ENCODE measurements around the gene CRY2. TPM values are rescaled to one million over a fixed set of nuclear protein-coding genes. Genes with fewer than 3 reads are reported as not detected.

The CRY2 gene
- total and polyA plus RNA-seq, 2 of the 13 experiments (the other 11 are each of a cell fraction or from before 2014, with no cell fraction given): 10.1 to 12.2 TPM

DNA sequence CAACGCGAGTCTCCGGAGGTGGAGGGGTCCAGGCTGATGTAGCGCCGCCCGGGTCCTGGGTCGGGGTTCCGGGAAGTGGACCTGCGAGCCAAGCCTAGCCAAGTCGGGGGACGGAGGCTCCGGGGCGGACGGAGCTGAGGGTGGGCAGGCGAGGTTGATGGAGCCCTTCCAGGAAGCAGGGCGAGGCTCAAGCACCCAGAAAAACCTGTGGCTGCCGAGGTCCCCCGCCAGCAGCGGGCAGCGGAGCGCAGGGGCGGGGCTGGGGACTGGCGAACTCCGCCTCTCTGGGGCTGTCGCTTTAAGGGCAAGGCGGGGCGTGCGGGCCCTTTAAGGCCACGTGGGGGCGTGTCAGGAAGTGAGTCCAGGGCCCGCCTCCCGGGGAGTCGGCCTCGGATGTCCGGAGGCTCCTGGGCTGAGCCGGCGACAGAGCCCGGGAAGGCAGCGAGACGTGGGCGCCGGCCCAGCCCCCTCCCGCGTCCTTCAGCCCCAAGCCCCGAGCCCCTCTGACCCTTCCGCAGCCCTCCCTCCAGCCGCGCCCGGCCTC is 42.4 kb upstream of the CRY2 start, which contains the start of gene SLC35C1 (continued):
- TF ChIP-seq, protein P1, sequence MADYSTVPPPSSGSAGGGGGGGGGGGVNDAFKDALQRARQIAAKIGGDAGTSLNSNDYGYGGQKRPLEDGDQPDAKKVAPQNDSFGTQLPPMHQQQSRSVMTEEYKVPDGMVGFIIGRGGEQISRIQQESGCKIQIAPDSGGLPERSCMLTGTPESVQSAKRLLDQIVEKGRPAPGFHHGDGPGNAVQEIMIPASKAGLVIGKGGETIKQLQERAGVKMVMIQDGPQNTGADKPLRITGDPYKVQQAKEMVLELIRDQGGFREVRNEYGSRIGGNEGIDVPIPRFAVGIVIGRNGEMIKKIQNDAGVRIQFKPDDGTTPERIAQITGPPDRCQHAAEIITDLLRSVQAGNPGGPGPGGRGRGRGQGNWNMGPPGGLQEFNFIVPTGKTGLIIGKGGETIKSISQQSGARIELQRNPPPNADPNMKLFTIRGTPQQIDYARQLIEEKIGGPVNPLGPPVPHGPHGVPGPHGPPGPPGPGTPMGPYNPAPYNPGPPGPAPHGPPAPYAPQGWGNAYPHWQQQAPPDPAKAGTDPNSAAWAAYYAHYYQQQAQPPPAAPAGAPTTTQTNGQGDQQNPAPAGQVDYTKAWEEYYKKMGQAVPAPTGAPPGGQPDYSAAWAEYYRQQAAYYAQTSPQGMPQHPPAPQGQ (CRISPR knock-in tag; IDR thresholded peaks at IDR 0.05; ENCODE audit: borderline replicate concordance): no peak
- TF ChIP-seq KDM5B (CRISPR knock-in tag; IDR thresholded peaks at IDR 0.05; ENCODE audit: borderline replicate concordance): 0 out of 2 replicates have a peak, but pooled peaks have one; percentile 13
- no peak for TF ChIP-seq BRCA1 (CRISPR knock-in tag; IDR thresholded peaks at IDR 0.05)
- TF ChIP-seq ZNF484 (CRISPR knock-in tag; IDR thresholded peaks at IDR 0.05; ENCODE audit: borderline replicate concordance, low read depth): no peak
- TF ChIP-seq, protein P2, sequence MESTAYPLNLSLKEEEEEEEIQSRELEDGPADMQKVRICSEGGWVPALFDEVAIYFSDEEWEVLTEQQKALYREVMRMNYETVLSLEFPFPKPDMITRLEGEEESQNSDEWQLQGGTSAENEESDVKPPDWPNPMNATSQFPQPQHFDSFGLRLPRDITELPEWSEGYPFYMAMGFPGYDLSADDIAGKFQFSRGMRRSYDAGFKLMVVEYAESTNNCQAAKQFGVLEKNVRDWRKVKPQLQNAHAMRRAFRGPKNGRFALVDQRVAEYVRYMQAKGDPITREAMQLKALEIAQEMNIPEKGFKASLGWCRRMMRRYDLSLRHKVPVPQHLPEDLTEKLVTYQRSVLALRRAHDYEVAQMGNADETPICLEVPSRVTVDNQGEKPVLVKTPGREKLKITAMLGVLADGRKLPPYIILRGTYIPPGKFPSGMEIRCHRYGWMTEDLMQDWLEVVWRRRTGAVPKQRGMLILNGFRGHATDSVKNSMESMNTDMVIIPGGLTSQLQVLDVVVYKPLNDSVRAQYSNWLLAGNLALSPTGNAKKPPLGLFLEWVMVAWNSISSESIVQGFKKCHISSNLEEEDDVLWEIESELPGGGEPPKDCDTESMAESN (CRISPR knock-in tag; conservative IDR thresholded peaks at IDR 0.05): no peak; the same call in 1 of the 2 replicates
- no peak for TF ChIP-seq FLYWCH1 (CRISPR knock-in tag; IDR thresholded peaks at IDR 0.05)
- no peak for TF ChIP-seq RAD51 (IDR thresholded peaks at IDR 0.05; ENCODE audit: borderline replicate concordance)
- TF ChIP-seq ZBTB38 (CRISPR knock-in tag; IDR thresholded peaks at IDR 0.05): 0 out of 2 replicates have a peak, but pooled peaks have one; percentile 39
- no peak; the same call in 1 of the 2 replicates for TF ChIP-seq BRD4 (CRISPR knock-in tag; IDR thresholded peaks at IDR 0.05)
- peak; percentile 50 for TF ChIP-seq POGZ (CRISPR knock-in tag; IDR thresholded peaks at IDR 0.05)
- TF ChIP-seq ZNF558 (CRISPR knock-in tag; IDR thresholded peaks at IDR 0.05; ENCODE audit: borderline replicate concordance): no peak
- no peak for TF ChIP-seq FOXP1 (IDR thresholded peaks at IDR 0.05)
- TF ChIP-seq FOXP1 (CRISPR knock-in tag; IDR thresholded peaks at IDR 0.05): no peak
- TF ChIP-seq CHD4 (IDR thresholded peaks at IDR 0.05; ENCODE audit: borderline replicate concordance, low read length): no peak
- TF ChIP-seq SMAD1 (CRISPR knock-in tag; IDR thresholded peaks at IDR 0.05; ENCODE audit: borderline replicate concordance, low read depth): no peak
- TF ChIP-seq, protein P3, sequence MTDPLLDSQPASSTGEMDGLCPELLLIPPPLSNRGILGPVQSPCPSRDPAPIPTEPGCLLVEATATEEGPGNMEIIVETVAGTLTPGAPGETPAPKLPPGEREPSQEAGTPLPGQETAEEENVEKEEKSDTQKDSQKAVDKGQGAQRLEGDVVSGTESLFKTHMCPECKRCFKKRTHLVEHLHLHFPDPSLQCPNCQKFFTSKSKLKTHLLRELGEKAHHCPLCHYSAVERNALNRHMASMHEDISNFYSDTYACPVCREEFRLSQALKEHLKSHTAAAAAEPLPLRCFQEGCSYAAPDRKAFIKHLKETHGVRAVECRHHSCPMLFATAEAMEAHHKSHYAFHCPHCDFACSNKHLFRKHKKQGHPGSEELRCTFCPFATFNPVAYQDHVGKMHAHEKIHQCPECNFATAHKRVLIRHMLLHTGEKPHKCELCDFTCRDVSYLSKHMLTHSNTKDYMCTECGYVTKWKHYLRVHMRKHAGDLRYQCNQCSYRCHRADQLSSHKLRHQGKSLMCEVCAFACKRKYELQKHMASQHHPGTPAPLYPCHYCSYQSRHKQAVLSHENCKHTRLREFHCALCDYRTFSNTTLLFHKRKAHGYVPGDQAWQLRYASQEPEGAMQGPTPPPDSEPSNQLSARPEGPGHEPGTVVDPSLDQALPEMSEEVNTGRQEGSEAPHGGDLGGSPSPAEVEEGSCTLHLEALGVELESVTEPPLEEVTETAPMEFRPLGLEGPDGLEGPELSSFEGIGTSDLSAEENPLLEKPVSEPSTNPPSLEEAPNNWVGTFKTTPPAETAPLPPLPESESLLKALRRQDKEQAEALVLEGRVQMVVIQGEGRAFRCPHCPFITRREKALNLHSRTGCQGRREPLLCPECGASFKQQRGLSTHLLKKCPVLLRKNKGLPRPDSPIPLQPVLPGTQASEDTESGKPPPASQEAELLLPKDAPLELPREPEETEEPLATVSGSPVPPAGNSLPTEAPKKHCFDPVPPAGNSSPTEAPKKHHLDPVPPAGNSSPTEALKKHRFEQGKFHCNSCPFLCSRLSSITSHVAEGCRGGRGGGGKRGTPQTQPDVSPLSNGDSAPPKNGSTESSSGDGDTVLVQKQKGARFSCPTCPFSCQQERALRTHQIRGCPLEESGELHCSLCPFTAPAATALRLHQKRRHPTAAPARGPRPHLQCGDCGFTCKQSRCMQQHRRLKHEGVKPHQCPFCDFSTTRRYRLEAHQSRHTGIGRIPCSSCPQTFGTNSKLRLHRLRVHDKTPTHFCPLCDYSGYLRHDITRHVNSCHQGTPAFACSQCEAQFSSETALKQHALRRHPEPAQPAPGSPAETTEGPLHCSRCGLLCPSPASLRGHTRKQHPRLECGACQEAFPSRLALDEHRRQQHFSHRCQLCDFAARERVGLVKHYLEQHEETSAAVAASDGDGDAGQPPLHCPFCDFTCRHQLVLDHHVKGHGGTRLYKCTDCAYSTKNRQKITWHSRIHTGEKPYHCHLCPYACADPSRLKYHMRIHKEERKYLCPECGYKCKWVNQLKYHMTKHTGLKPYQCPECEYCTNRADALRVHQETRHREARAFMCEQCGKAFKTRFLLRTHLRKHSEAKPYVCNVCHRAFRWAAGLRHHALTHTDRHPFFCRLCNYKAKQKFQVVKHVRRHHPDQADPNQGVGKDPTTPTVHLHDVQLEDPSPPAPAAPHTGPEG (CRISPR knock-in tag; IDR thresholded peaks at IDR 0.05): peak; percentile 57; the same call in 1 of the 2 replicates
- TF ChIP-seq SMAD3 (CRISPR knock-in tag; IDR thresholded peaks at IDR 0.05): no peak
- TF ChIP-seq ZSCAN25 (CRISPR knock-in tag; IDR thresholded peaks at IDR 0.05): no peak
- no peak for TF ChIP-seq ZSCAN12 (CRISPR knock-in tag; IDR thresholded peaks at IDR 0.05)
- TF ChIP-seq AGO2 (optimal IDR thresholded peaks at IDR 0.05; ENCODE audit: low read depth, low read length): no peak

All from HepG2 (cell line).